Neuronal stem cell (in vitro differentiated cells): ENCODE measurements around the gene ALDH1L1.

Experiments used
- DNase-seq: peaks from one replicate; pipeline ENCODE4 v3.0.0-alpha.2; 2013; ENCODE audit warnings: low spot score
- H2AFZ ChIP-seq: one replicate; pipeline ENCODE4 v1.6.1; 2013; ENCODE audit warnings: mild to moderate bottlenecking, low read length, inconsistent platforms
- H2AK5ac ChIP-seq: 2 replicates; pipeline ENCODE4 v1.6.1; 2013; ENCODE audit warnings: low read depth, mild to moderate bottlenecking, inconsistent platforms, low read length, moderate library complexity, mixed read lengths
- H2BK120ac ChIP-seq: 2 replicates; pipeline ENCODE4 v1.6.1; 2013; ENCODE audit warnings: low read depth, mild to moderate bottlenecking, inconsistent platforms, low read length, moderate library complexity, mixed read lengths
- H2BK12ac ChIP-seq: one replicate; pipeline ENCODE4 v1.6.1; 2013; ENCODE audit warnings: low read length, inconsistent platforms
- H2BK15ac ChIP-seq: 2 replicates; pipeline ENCODE4 v1.6.1; 2013; ENCODE audit warnings: mild to moderate bottlenecking, low read length, inconsistent platforms, mixed read lengths
- H2BK5ac ChIP-seq: one replicate; pipeline ENCODE4 v1.6.1; 2013; ENCODE audit warnings: inconsistent platforms, mild to moderate bottlenecking, low read length, moderate library complexity
- H3K14ac ChIP-seq: one replicate; pipeline ENCODE4 v1.6.1; 2013; ENCODE audit warnings: low read length, inconsistent platforms
- H3K18ac ChIP-seq: 2 replicates; pipeline ENCODE4 v1.6.1; 2013; ENCODE audit warnings: low read length, inconsistent platforms
- H3K23ac ChIP-seq: 2 replicates; pipeline ENCODE4 v1.6.1; 2013; ENCODE audit warnings: low read depth, mild to moderate bottlenecking, mixed read lengths, low read length, inconsistent platforms; ENCODE audit not compliant: poor library complexity
- H3K27ac ChIP-seq: replicated peaks from 3 replicates; pipeline ENCODE4 v1.5.1; 2013; ENCODE audit warnings: low read length, inconsistent platforms
- H3K27me3 ChIP-seq, 3 experiments: 2 replicates each; pipeline ENCODE4 v1.6.1; 2013; ENCODE audit warnings: low read length in 3 of 3, mild to moderate bottlenecking in 2 of 3, inconsistent platforms in 1 of 3, low read depth in 1 of 3, mixed read lengths in 1 of 3, moderate library complexity in 1 of 3; ENCODE audit not compliant: control insufficient read depth in 3 of 3, insufficient read depth in 3 of 3
- H3K36me3 ChIP-seq, 2 donors: replicated peaks in 1 of 2; 2 replicates each; pipeline ENCODE4 v1.6.1; 2013; ENCODE audit warnings: low read length in 2 of 2; ENCODE audit not compliant: control insufficient read depth in 2 of 2, insufficient read depth in 2 of 2
- H3K4ac ChIP-seq: 2 replicates; pipeline ENCODE4 v1.6.1; 2013; ENCODE audit warnings: inconsistent platforms, mild to moderate bottlenecking, low read length, moderate library complexity
- H3K4me1 ChIP-seq, 2 donors: 1 replicate in 1 of 2; 2 replicates in 1 of 2; pipeline ENCODE4 v1.6.1; 2013; ENCODE audit warnings: low read length in 2 of 2, low read depth in 1 of 2; ENCODE audit not compliant: control insufficient read depth in 2 of 2, insufficient read depth in 1 of 2
- H3K4me2 ChIP-seq: one replicate; pipeline ENCODE4 v1.6.1; 2013; ENCODE audit warnings: mild to moderate bottlenecking, low read length, inconsistent platforms; ENCODE audit not compliant: insufficient read depth, poor library complexity, severe bottlenecking
- H3K4me3 ChIP-seq, 2 donors: 2 replicates each; pipeline ENCODE4 v1.5.1; 2013; ENCODE audit warnings: low read length in 2 of 2, mild to moderate bottlenecking in 2 of 2, inconsistent platforms in 1 of 2, moderate library complexity in 1 of 2
- H3K79me1 ChIP-seq: one replicate; pipeline ENCODE4 v1.6.1; 2013; ENCODE audit warnings: low read depth, mild to moderate bottlenecking, inconsistent platforms, low read length, moderate library complexity
- H3K9ac ChIP-seq: one replicate; pipeline ENCODE4 v1.6.1; 2013; ENCODE audit warnings: mild to moderate bottlenecking, low read depth, low read length, inconsistent platforms; ENCODE audit not compliant: poor library complexity
- H3K9me3 ChIP-seq, 2 donors: replicated peaks in 1 of 2; 2 replicates each; pipeline versions ENCODE3 to v1.6.1; 2013; ENCODE audit warnings: low read length in 2 of 2, mild to moderate bottlenecking in 2 of 2, inconsistent platforms in 1 of 2, low read depth in 1 of 2, mixed read lengths in 1 of 2, moderate library complexity in 1 of 2; ENCODE audit not compliant: control insufficient read depth in 2 of 2, insufficient read depth in 1 of 2
- H4K8ac ChIP-seq: one replicate; pipeline ENCODE4 v1.6.1; 2013; ENCODE audit warnings: low read depth, mild to moderate bottlenecking, inconsistent platforms, low read length, moderate library complexity
- H4K91ac ChIP-seq: one replicate; pipeline ENCODE4 v1.6.1; 2013; ENCODE audit warnings: low read length, low read depth, mild to moderate bottlenecking, inconsistent platforms; ENCODE audit not compliant: poor library complexity
- WGBS, 2 donors: extraction: QIAGEN DNeasy Blood & Tissue Kit; methylation state at CpG; one replicate each; pipeline ENCODE4 v1.1.7; 2013; ENCODE audit warnings: missing lambda C conversion rate in 2 of 2, mixed read lengths in 1 of 2; ENCODE audit not compliant: insufficient read length in 2 of 2, insufficient replicate concordance in 1 of 2; ENCODE audit errors: extremely low coverage in 2 of 2; 5-methylcytosine and 5-hydroxymethylcytosine counted together

The ALDH1L1 gene

DNA sequence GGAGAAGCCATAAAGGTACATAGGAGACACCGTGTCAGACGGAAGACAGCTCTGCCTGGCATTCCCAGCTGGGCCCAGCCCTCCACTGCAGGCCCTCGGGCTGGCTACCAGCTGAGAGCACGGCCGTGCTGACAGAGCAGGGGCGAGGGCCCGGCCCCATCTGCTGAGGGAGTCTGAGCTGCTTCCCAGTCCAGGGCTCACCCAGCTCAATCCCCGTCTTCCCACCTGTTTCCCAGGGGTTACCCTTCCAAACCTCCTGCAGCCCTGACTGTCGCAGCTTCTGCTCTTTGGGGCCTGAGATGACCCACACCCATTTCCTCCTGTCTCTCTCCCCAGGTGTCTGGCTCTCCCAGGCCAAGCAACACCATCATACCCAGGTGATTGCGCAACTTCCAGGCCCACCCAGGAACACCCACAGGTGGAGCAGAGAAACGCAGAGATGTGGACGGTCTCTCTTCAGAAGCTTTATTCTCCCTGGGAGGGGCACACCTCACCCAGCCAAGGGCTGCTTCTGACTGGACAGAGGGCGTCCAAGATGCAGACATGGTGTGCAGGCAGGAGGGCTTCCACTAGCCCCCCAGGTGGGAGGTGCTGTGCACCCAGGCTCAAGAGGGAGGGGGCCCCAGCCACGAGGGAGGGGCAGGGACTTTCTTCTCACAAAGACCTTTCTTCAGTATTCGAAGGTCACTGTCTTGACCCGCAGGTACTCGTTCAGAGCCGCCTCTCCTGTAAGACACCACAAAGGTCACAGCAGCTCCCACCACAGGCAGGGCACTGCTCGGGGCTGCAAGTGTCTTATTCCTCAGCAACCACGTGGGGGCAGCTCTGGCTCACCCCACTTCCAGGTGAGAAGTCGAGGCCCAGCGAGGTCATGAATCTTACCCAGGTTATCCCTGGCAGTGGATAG lies 77.0 kb downstream of the ALDH1L1 start:
- Histone ChIP-seq H3K9me3 (peaks cover 0 to 2% of the 10 kb centered on the region in 2 donors), H2BK12ac (no peak overlapping the region), H3K4me3 (no peak overlapping the region), H3K27me3 (peaks cover 0 to 15% (median 0%) of the 10 kb centered on the region in 3 experiments), H2AFZ (no peak overlapping the region), H3K18ac (no peak overlapping the region), H2BK15ac (peak overlapping the region; percentile 45), H3K14ac (no peak overlapping the region), H3K36me3 (no peaks in the 10 kb centered on the region), H2BK5ac (no peak overlapping the region), H3K9ac (no peak overlapping the region), H3K23ac (no peak overlapping the region), H2AK5ac (peak overlapping the region; percentile 47), H3K4me1 (peaks cover 2 to 7% of the 10 kb centered on the region in 2 donors), H2BK120ac (no peak overlapping the region), H3K27ac (no peak overlapping the region), H3K79me1 (no peaks in the 10 kb centered on the region), H4K91ac (no peak overlapping the region), H4K8ac (no peak overlapping the region), H3K4me2 (no peak overlapping the region), H3K4ac (no peak overlapping the region)
- no CpG with 5 or more reads among the region's 22 CpGs for WGBS, 2 donors
- no peak for DNase-seq

DNA sequence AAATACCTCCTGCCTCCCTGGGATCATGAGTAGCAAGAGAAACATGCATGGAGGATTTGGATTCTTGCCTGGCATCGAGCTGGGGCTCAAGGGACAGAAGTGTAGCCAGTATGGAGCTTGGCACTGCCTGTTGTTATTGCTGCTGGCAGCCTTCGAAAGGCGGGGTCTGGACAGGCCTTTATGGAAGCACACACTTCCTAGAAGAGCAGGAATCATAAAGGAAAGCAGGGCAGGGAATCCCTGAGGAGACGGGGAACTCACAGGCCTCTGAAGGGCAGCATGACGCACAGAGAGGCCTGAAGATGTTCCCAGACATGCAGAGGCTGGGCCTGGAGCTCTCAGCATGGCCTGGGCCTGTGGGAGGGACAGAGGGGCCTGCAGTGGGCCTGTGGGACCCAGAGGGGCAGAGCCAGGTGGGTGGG lies 77.8 kb downstream of the ALDH1L1 start:
- Histone ChIP-seq H2BK5ac (no peak overlapping the region), H2AFZ (no peak overlapping the region), H3K4me3 (no peak overlapping the region), H3K4ac (no peak overlapping the region), H2BK120ac (no peak overlapping the region), H3K23ac (no peak overlapping the region), H2BK12ac (no peak overlapping the region), H3K14ac (no peak overlapping the region), H3K27me3 (peaks cover 0 to 15% (median 0%) of the 10 kb centered on the region in 3 experiments), H3K9ac (no peak overlapping the region), H3K9me3 (peaks cover 0 to 4% of the 10 kb centered on the region in 2 donors), H3K4me2 (no peak overlapping the region), H2BK15ac (no peak overlapping the region), H3K36me3 (no peaks in the 10 kb centered on the region), H3K79me1 (no peaks in the 10 kb centered on the region), H3K4me1 (peaks cover 0 to under 1% of the 10 kb centered on the region in 2 donors), H4K8ac (no peak overlapping the region), H3K18ac (no peak overlapping the region), H2AK5ac (no peak overlapping the region), H3K27ac (no peak overlapping the region), H4K91ac (no peak overlapping the region)
- DNase-seq: no peak
- no CpG with 5 or more reads among the region's 5 CpGs for WGBS, 2 donors

DNA sequence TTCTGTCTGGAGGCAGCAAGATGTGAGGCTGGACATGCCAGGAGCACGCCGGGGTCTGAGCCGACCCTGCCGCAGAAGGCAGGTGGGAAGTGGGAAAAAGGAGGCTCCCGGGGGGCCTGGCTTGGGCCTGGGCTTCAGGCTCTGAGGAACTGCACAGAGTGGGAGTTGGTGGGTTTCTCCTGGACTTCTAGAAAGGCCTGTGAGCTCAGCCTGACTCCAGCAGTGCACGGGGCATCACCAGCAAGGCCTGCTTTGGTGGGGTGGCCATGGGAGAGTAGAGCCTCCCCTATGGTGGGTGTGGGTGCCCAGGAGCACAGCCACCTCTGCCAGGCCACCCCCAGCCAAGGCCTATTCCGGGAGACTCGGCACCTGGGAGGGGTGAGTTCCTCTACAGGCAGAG lies 78.4 kb downstream of the ALDH1L1 start:
- H2BK15ac ChIP-seq: no peak overlapping the region
- DNase-seq: no peak
- peaks cover 0 to 15% (median 0%) of the 10 kb centered on the region in 3 experiments for H3K27me3 ChIP-seq
- no peaks in the 10 kb centered on the region for H3K4me1 ChIP-seq
- H3K79me1 ChIP-seq: no peaks in the 10 kb centered on the region
- no peak overlapping the region for H2AK5ac ChIP-seq
- H3K18ac ChIP-seq: peak overlapping the region; percentile 55
- no peaks in the 10 kb centered on the region for H3K36me3 ChIP-seq
- H3K9ac ChIP-seq: no peak overlapping the region
- no peak overlapping the region for H4K8ac ChIP-seq
- H3K27ac ChIP-seq: no peak overlapping the region
- H3K4me3 ChIP-seq: no peak overlapping the region
- no CpG with 5 or more reads among the region's 8 CpGs for WGBS, 2 donors
- no peak overlapping the region for H3K4ac ChIP-seq
- H2BK12ac ChIP-seq: no peak overlapping the region
- peak overlapping the region; percentile 50 for H2AFZ ChIP-seq
- no peak overlapping the region for H3K14ac ChIP-seq
- no peak overlapping the region for H4K91ac ChIP-seq
- no peak overlapping the region for H2BK120ac ChIP-seq
- H3K23ac ChIP-seq: no peak overlapping the region
- peaks cover 0 to 4% of the 10 kb centered on the region in 2 donors for H3K9me3 ChIP-seq
- H3K4me2 ChIP-seq: no peak overlapping the region
- H2BK5ac ChIP-seq: no peak overlapping the region

DNA sequence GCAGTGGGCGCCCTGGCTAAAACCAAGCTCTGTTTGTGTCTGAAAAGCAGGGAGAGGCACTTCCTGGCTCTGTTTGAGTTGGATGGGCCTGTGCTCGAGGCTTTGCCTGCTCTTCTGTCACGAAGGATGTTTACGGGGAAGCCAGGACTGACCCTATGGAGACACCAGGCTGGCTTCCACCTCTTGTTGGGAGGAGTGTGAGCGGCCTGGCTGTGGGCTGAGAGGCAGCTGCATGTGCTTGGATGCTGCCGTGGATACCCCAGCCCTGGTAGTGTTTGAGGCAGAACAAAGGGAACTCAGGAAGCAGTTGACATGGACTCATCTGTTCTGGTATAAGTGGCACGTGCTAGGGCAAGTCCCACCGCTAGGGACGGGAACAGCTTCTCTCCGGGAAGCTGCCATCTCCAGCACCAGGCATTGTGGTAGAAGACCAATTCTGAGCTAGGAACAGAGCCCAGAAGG lies 78.8 kb downstream of the ALDH1L1 start:
- no peak for DNase-seq
- Histone ChIP-seq H3K23ac (no peak overlapping the region), H3K9me3 (peaks cover 0 to 5% of the 10 kb centered on the region in 2 donors), H4K91ac (no peak overlapping the region), H3K4me2 (no peak overlapping the region), H2AFZ (peak overlapping the region; percentile 50), H2AK5ac (no peak overlapping the region), H3K27me3 (peaks cover 0 to 15% (median 0%) of the 10 kb centered on the region in 3 experiments), H3K79me1 (no peaks in the 10 kb centered on the region), H2BK5ac (no peak overlapping the region), H2BK12ac (no peak overlapping the region), H3K18ac (peak overlapping the region; percentile 55), H3K14ac (no peak overlapping the region), H2BK15ac (no peak overlapping the region), H3K36me3 (no peaks in the 10 kb centered on the region), H3K4ac (no peak overlapping the region), H3K27ac (no peak overlapping the region), H4K8ac (no peak overlapping the region), H3K4me1 (no peaks in the 10 kb centered on the region), H2BK120ac (no peak overlapping the region), H3K4me3 (peak overlapping the region in 1 of 2 donors; percentile 23), H3K9ac (no peak overlapping the region)
- WGBS, 2 donors: no CpG with 5 or more reads among the region's 10 CpGs
